Esophagus mucosa (tissue), 1 donor: ENCODE data around the gene IQCE. TPM values are rescaled to one million over a fixed set of nuclear protein-coding genes. Genes with fewer than 3 reads are reported as not detected.
"Not testable (repeated sequence)": the region's sequence is repeated elsewhere in the genome, so short reads cannot be mapped to it uniquely, and the experiment has no call there.

Experiments used
- ATAC-seq: fragments of 200-7000 bp; cut with Tn5 transposase; one replicate; pipeline ENCODE4 v1.9.1; 2020
- total RNA-seq: library from RNA; stranded (reverse); gene quantifications from one replicate; pipeline ENCODE4 v1.2.4, GENCODE V29; 2023
- donor health status: DM: yes; HTN: yes; CAD: no.

IQCE gene
- total RNA-seq, 1 donor from 2014 or later, result 7.5 TPM

- no peak for ATAC-seq
Measured at GRCh38 chr7:2521341-2521745, 37.4 kb upstream of the IQCE start.

GRCh38 chr7:2521952-2522591, 36.7 kb upstream of the IQCE start:
- no peak for ATAC-seq

DNA sequence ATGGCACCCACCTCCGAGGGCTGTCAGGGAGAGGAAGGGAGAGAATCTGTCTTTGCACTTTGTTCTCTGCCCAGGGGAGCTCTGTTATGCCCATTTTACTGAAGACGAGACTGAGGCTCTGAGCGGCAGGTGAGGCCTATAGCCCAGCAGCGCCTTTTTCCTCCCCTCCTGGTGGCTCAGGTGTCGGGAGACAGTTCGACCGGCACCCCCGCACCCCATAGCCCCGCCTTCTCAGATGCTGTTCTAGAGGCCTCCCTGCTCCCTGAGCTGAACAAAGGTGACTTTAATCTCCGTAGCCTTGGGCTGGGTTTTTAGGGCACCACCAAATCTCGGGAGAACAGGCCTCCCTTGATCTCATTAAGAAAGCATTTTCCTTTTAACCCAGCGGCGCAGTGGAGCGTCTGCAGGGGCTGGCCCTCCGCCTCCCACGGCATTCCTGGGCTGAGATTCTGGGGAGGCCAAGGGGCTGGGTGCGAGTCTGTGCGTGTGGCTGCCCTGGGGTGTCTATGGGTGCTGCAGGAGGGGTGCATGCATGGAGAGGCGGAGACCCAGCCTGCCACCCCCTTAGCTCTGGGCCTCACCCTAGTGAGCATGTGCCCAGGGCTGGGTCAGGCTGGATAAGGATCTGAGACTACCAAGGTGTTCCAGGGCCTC, 35.9 kb upstream of the IQCE start:
- peak; percentile 15 for ATAC-seq

DNA sequence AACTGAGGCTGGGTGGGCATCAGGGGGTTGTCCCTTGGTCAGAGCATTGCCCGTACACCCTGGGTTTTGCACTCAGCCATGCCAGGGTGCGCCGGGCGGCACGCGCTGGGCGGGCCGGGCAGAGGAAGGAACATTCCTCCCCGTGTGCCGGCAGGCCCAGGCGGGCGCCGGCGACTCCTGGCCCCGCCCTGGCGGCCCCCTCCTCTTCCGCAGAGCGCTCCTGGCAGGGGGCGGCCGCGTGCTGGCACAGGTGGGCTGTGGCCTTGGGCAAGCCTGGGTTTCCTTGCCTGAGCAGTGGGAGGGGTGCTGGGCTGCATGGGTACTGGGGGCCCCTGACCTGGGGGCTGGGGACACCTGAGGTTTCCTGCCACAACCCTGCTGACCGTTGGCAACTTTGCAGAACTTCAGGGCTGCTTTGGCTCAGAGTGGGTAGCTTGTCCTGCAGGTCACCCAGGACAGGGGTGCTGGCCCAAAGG, 35.3 kb upstream of the IQCE start:
- peak; percentile 64 for ATAC-seq

DNA sequence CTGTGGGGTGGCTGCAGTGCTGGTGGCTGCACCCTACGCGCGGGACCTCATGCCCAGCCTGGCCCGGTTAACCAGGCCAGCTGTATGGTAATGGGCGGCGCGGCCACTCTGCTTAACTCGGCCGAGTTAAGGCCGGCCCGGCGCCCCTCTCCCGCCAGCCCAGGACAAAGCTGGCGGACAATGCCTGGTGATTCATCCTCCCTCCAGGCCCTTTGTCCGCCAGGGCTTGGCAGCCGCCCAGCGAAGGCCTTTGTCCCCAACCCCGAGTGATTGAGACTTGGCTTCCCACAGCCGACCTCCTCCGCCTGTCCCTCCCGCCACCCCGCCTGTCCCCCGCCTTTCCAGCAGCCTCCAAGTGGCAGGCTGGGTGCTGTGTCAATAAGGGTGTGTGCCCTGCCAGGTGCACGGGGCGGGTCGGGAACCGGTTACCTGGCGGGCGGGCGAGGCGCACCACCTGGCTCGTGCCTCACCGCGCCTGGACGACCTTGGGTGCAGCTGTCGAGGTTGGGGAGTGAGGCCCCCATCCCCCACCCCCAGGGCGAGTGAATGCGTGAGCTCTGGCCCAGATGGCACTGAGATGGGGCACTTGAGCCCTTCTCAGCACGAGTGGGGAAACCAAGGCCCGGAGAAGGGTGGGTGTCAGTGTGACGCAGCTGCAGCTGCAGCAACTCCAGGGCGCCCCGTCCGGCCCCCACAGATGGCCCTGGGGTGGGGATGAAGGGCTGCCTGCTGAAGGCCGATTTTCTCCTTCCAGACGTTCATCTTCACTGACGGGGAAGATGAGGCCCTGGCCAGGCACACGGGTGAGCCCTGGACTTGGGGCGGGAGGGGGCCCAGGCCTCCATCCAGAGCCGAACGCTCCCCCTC, 34.6 kb upstream of the IQCE start:
- peak; percentile 75 for ATAC-seq

GRCh38 chr7:2524808-2525657, 33.7 kb upstream of the IQCE start:
- no peak for ATAC-seq

DNA sequence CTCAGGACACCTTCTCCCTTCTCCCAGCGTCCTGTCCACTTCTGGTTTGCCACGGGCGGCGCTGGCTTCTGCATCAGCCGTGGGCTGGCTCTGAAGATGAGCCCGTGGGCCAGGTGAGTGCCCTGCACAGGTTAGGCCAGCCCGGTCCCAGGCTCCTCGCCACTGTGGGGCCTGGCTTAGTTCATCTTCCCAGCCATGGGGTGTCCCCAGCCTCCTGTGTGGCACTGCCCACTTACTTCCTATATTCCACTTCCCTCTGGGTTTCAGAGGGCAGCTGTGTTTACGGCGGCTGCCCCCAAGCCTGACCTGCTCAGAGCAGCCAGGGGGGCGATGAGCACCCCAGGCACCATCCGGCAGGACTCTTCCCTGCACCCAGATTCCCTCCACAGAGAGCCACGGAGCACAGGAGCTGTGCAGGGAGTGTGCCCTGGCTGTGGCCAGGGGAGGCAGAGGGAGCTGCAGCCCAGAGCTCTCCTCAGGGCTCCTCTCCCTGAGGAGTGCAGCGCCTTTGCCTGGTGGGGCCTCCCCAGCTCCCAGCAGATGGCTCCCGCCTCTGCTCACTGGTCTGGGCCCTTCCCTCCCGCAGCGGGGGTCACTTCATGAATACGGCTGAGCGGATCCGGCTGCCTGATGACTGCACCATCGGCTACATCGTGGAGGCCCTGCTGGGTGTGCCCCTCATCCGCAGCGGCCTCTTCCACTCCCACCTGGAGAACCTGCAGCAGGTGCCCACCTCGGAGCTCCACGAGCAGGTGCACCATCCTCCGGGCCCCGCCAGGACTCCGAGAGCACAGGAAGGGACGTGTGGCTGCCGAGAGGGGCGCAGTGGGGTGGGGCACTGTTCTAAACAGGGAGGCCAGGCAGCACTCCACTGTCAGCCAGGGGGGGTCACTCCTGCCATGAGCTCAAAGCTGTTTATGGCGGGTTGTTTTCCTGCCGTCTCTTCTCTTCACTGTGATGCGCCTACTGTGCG, 32.8 kb upstream of the IQCE start:
- ATAC-seq, result no peak

GRCh38 chr7:2526659-2527504, 31.9 kb upstream of the IQCE start:
- ATAC-seq, result no peak

GRCh38 chr7:2527505-2528467, 31.0 kb upstream of the IQCE start:
- no peak for ATAC-seq

DNA sequence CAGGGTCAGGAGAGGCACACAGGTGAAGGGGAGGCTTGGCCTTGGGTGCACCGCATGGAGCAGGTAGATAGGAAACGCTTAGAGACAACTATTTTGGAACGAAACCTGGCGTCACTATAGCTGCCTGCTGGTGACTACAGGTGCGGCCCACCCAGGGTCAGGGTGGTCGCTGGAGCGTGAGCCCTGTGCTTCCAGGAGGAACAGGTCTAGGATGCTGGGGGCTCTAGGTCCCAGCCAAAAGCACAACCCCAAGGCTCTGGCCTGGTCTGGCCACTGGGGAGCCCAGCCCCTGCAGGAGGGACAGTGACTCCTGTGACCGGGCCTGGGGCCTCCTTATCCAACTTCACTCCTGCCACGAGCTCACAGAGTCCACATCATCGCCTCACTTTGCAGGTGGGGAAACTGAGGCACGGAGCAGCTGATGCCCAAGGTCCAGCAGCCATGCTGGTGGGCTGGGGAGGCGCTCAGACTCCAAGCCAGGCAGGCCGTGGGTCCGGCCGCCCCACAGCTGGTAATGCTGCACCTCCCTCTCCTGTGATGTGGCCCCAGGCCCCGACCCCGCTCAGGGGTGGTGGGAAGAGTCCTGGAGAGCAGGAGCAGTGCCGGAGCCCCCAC, 30.2 kb upstream of the IQCE start:
- ATAC-seq, result no peak

DNA sequence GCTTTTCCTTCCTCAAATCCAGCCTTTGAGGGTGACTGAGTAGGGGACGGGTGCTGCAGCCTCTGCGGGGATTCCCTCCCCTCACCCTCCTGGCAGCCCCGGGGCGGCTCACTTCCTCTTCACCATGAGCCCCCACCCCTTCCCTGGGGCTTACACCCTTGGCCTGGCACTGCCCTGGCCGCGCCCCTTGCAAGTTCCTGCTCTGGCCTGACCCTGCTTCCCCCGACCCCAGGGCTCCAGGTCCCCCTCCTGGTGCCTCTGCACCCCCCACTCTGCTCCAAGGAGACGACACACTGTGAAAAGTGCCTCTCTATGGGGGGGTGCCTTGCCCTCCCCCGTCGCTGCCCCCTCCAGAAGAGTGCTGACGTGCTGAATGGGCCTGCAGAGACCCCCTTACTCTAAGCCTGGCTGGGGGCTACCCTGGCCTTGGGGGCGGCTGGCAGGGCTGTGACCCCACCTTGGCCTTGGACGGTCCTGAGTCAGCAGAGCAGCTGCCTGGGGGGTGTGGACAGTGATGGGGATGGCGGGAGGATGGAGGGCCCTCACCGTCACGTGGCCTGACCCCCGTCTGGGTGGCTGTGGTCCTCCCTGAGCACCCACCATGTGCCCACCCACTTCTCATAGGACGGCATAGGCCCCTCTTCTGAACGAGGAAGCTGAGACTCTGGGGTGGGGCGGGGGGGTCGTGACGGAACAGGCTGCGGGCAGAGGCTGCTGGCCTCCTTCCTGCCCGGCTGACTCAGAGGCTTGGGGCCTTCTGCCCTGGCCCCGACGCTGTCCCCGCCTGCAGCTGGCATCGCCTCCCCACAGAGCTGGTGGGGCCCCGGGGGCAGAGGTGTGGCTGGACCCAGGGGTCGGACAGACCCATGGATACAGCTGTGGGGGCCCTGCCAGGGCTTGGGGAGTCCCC, 29.4 kb upstream of the IQCE start:
- peak; percentile 46 for ATAC-seq

GRCh38 chr7:2530071-2530987, 28.4 kb upstream of the IQCE start:
- peak; percentile 6 for ATAC-seq

- not testable (repeated sequence) for ATAC-seq
Measured at GRCh38 chr7:2530994-2531795, 27.6 kb upstream of the IQCE start.

- not testable (repeated sequence) for ATAC-seq
Measured at GRCh38 chr7:2531796-2532110, 27.0 kb upstream of the IQCE start.

DNA sequence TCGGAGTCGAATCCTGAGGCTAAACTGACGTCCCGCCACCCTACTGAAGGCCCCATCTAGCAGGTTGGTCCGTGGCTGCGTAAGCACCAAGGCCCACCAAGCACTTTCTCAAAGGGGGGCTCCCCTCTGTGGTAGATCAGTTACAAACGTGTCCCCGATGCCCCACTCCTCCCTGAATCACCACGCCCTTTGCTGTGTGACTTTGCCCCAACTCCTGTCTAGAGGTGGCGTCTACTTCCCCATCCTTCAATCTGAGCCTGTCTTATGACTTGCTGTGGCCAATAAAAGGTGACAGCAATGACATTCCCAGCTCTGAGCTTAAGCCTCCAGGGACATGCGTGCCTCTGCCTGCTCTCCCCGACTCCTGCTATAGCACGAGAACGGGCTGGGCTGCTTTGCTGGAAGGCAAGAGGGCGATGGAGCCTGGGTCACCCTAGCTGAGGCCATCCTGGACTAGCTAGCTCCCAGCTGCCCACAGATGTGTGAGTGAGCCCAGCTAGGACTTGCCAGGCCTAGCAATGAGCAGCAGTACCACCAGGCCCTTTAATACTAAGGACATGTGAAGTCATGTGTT, 26.5 kb upstream of the IQCE start:
- ATAC-seq, result not testable (repeated sequence)
